Measurements from ENCODE around the gene ZMYM2.

GRCh38 chr13:20105161-20105689 lies 146.7 kb downstream of the ZMYM2 start:
- no peak for TF ChIP-seq JUNB (IDR thresholded peaks at IDR 0.05)
- TF ChIP-seq ATF2 (IDR thresholded peaks at IDR 0.05; ENCODE audit: low read length), result no peak
- no peak for TF ChIP-seq NRF1 (conservative IDR thresholded peaks at IDR 0.05; ENCODE audit: low read depth, low read length)
- TF ChIP-seq, protein P1, sequence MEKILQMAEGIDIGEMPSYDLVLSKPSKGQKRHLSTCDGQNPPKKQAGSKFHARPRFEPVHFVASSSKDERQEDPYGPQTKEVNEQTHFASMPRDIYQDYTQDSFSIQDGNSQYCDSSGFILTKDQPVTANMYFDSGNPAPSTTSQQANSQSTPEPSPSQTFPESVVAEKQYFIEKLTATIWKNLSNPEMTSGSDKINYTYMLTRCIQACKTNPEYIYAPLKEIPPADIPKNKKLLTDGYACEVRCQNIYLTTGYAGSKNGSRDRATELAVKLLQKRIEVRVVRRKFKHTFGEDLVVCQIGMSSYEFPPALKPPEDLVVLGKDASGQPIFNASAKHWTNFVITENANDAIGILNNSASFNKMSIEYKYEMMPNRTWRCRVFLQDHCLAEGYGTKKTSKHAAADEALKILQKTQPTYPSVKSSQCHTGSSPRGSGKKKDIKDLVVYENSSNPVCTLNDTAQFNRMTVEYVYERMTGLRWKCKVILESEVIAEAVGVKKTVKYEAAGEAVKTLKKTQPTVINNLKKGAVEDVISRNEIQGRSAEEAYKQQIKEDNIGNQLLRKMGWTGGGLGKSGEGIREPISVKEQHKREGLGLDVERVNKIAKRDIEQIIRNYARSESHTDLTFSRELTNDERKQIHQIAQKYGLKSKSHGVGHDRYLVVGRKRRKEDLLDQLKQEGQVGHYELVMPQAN (conservative IDR thresholded peaks at IDR 0.05), result no peak
- TF ChIP-seq, protein P2, sequence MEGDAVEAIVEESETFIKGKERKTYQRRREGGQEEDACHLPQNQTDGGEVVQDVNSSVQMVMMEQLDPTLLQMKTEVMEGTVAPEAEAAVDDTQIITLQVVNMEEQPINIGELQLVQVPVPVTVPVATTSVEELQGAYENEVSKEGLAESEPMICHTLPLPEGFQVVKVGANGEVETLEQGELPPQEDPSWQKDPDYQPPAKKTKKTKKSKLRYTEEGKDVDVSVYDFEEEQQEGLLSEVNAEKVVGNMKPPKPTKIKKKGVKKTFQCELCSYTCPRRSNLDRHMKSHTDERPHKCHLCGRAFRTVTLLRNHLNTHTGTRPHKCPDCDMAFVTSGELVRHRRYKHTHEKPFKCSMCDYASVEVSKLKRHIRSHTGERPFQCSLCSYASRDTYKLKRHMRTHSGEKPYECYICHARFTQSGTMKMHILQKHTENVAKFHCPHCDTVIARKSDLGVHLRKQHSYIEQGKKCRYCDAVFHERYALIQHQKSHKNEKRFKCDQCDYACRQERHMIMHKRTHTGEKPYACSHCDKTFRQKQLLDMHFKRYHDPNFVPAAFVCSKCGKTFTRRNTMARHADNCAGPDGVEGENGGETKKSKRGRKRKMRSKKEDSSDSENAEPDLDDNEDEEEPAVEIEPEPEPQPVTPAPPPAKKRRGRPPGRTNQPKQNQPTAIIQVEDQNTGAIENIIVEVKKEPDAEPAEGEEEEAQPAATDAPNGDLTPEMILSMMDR (IDR thresholded peaks at IDR 0.05 in 2 of 3, conservative IDR thresholded peaks at IDR 0.05 in 1 of 3; ENCODE audit: control insufficient read depth in 2 of 3, extremely low read depth in 1 of 3, insufficient read depth in 1 of 3, low read depth in 3 of 3, low read length in 3 of 3), result no peak
- no peak for TF ChIP-seq REST (IDR thresholded peaks at IDR 0.05; ENCODE audit: low read depth, low read length)
- TF ChIP-seq GABPA (IDR thresholded peaks at IDR 0.05; ENCODE audit: low read depth), result no peak
